CD4-positive, alpha-beta T cell treated with Interleukin-2 at 100 ng/mL for 4 hours (primary cell): ENCODE data around the gene PATE1.

Source experiments
- DNase-seq: peaks from one replicate; pipeline ENCODE4 v3.0.0-alpha.2; 2020; ENCODE audit warnings: low spot score

PATE1 gene

DNA sequence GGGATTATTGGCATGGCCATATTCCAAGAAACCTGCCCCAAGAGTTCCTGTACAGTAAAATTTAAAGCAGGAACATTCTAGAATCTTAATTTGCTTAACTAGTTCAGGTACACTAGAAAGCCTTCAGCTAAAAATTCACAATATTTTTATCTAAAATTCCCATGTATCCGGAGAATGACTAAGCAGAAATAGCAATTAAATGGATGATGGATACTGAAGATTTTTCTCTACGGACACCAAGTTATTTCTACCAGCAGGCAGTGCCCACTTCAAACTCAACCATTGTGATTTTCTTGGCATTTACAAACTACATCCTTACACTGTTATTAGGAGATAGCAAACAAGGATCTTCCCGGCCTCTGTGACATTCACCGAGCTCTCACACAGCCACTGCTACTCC, 44.7 kb downstream of the PATE1 start:
- no peak for DNase-seq

DNA sequence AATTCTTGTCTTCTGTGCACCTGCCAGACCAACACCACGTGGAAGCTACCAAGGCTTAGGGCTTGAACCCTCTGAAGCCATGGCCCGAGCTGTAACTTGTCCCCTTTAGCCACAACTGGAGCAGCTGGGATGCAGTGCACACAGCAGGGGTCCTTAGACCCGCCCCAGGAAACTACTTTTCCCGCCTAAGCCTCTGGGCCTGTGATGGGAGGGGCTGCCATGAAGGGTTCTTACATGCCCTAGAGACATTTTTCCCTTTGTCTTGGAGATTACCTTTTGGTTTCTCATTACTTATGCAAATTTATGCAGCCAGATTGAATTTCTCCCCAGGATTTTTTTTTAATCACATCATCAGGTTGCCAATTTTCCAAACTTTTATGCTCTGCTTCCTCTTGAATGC, 51.6 kb downstream of the PATE1 start:
- no peak for DNase-seq
